ENCODE results near the gene ZNF346.

ZNF346 gene

DNA sequence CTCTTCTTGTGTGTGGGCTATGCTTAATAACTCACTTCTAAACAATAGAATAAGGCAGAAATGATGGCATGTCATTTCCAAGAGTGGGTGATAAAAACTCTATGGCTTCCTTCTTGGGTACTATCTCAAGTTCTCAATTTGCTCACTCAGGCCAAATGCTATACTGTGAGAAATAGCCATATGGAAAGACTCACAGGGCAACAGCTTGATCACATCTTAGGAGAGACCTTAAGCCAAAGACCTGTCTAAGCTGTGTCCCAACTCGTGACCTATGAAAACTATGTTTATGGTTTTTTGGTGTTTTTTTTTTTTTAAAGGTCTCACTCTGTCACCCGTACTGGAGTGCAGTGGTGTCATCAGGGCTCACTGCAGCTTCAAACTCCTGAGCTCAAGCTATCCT is 13.8 kb upstream of the ZNF346 start:
- H2AFZ ChIP-seq (ENCODE audit: low read length): no peak overlapping the region
- H3K4me1 ChIP-seq (ENCODE audit: insufficient read depth, low read length, poor library complexity, severe bottlenecking): peaks cover 12% of the 10 kb centered on the region
- H3K9me2 ChIP-seq (replicated peaks; ENCODE audit: low read depth, low read length): no peaks in the 10 kb centered on the region
- no peak for TF ChIP-seq CTCF (conservative IDR thresholded peaks at IDR 0.05; ENCODE audit: low read length)
- TF ChIP-seq EZH2phosphoT487 (IDR thresholded peaks at IDR 0.05; ENCODE audit: borderline replicate concordance): no peak
- no peaks in the 10 kb centered on the region for H3K9me3 ChIP-seq (ENCODE audit: insufficient read depth, low read depth, low read length)
- H3K9ac ChIP-seq (ENCODE audit: low read depth, low read length, poor library complexity, severe bottlenecking): no peak overlapping the region
- H3K4me3 ChIP-seq (ENCODE audit: low read length, poor library complexity, severe bottlenecking): no peak overlapping the region
- no peaks in the 10 kb centered on the region for H3F3A ChIP-seq (ENCODE audit: low read depth)
- H3K36me3 ChIP-seq (ENCODE audit: insufficient read depth, low read length): no peaks in the 10 kb centered on the region
- H3K27me3 ChIP-seq (ENCODE audit: insufficient read depth, low read length, poor library complexity, severe bottlenecking): no peaks in the 10 kb centered on the region
- no peak overlapping the region for H3K4me2 ChIP-seq (ENCODE audit: low read depth, low read length, poor library complexity, severe bottlenecking)
- peaks cover 27% of the 10 kb centered on the region for H3K79me2 ChIP-seq (ENCODE audit: insufficient read depth, low read length)
- peaks cover 24% of the 10 kb centered on the region for H4K20me1 ChIP-seq (ENCODE audit: insufficient read depth, low read length, poor library complexity, severe bottlenecking)

DNA sequence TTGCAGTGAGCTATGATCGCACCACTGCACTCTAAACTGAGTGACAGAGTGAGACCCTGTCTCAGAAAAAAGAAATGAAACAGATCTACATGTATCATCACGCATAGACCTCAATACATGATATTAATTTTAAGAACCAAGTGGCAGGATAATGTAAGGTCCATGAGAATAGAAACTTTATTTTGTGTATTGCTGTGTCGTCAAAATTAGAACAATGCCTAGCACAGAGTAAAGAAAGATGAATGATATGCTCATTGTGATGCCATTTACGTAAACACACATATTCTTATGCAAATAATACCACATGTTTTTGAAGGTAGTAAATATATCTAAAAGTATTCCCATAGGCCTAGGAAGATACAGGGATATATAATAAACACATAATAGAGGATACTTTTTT is 12.3 kb upstream of the ZNF346 start:
- Histone ChIP-seq H3K27me3 (ENCODE audit: insufficient read depth, low read length, poor library complexity, severe bottlenecking) (no peaks in the 10 kb centered on the region), H3K36me3 (ENCODE audit: insufficient read depth, low read length) (no peaks in the 10 kb centered on the region), H3K9ac (ENCODE audit: low read depth, low read length, poor library complexity, severe bottlenecking) (no peak overlapping the region), H3K9me2 (replicated peaks; ENCODE audit: low read depth, low read length) (no peaks in the 10 kb centered on the region), H3K9me3 (ENCODE audit: insufficient read depth, low read depth, low read length) (no peaks in the 10 kb centered on the region), H3K4me1 (ENCODE audit: insufficient read depth, low read length, poor library complexity, severe bottlenecking) (peaks cover 5% of the 10 kb centered on the region), H3K4me2 (ENCODE audit: low read depth, low read length, poor library complexity, severe bottlenecking) (no peak overlapping the region), H4K20me1 (ENCODE audit: insufficient read depth, low read length, poor library complexity, severe bottlenecking) (peaks cover 11% of the 10 kb centered on the region), H2AFZ (ENCODE audit: low read length) (no peak overlapping the region), H3F3A (ENCODE audit: low read depth) (no peaks in the 10 kb centered on the region), H3K4me3 (ENCODE audit: low read length, poor library complexity, severe bottlenecking) (no peak overlapping the region), H3K79me2 (ENCODE audit: insufficient read depth, low read length) (peaks cover 12% of the 10 kb centered on the region)
- TF ChIP-seq EZH2phosphoT487 (IDR thresholded peaks at IDR 0.05; ENCODE audit: borderline replicate concordance) (no peak), CTCF (conservative IDR thresholded peaks at IDR 0.05; ENCODE audit: low read length) (no peak)

- Histone ChIP-seq H3K27me3 (ENCODE audit: insufficient read depth, low read length, poor library complexity, severe bottlenecking) (no peaks in the 10 kb centered on the region), H4K20me1 (ENCODE audit: insufficient read depth, low read length, poor library complexity, severe bottlenecking) (no peaks in the 10 kb centered on the region), H3F3A (ENCODE audit: low read depth) (no peaks in the 10 kb centered on the region), H3K9me3 (ENCODE audit: insufficient read depth, low read depth, low read length) (no peaks in the 10 kb centered on the region), H3K4me3 (ENCODE audit: low read length, poor library complexity, severe bottlenecking) (no peak overlapping the region), H3K4me2 (ENCODE audit: low read depth, low read length, poor library complexity, severe bottlenecking) (no peak overlapping the region), H2AFZ (ENCODE audit: low read length) (no peak overlapping the region), H3K9ac (ENCODE audit: low read depth, low read length, poor library complexity, severe bottlenecking) (no peak overlapping the region), H3K4me1 (ENCODE audit: insufficient read depth, low read length, poor library complexity, severe bottlenecking) (no peaks in the 10 kb centered on the region), H3K36me3 (ENCODE audit: insufficient read depth, low read length) (no peaks in the 10 kb centered on the region), H3K79me2 (ENCODE audit: insufficient read depth, low read length) (no peaks in the 10 kb centered on the region), H3K9me2 (replicated peaks; ENCODE audit: low read depth, low read length) (no peaks in the 10 kb centered on the region)
- TF ChIP-seq CTCF (conservative IDR thresholded peaks at IDR 0.05; ENCODE audit: low read length): no peak
- TF ChIP-seq EZH2phosphoT487 (IDR thresholded peaks at IDR 0.05; ENCODE audit: borderline replicate concordance): no peak
Observed at GRCh38 chr5:177015156-177015555, 7.3 kb upstream of the ZNF346 start.

Measured in Loucy (cell line).